Right lobe of liver (tissue), 6 donors: ENCODE measurements around the gene FAS. TPM values are rescaled to one million over a fixed set of nuclear protein-coding genes. Genes with fewer than 3 reads are reported as not detected.

Source experiments
- ATAC-seq, 4 donors: fragments of 200-7000 bp; cut with Tn5 transposase; one replicate each; pipeline ENCODE4 v1.9.1; 2020; ENCODE audit warnings: mild to moderate bottlenecking in 4 of 4, moderate library complexity in 4 of 4
- DNase-seq, 3 donors: peaks; one replicate each; pipeline ENCODE4 v3.0.0-alpha.2; 2020
- H3K27ac ChIP-seq, 3 donors: fragments of 200-600 bp; one replicate each; pipeline ENCODE4 v1.8.0; 2022
- H3K27me3 ChIP-seq, 2 donors: fragments of 200-600 bp; one replicate each; pipeline ENCODE4 v1.8.0; 2022
- H3K36me3 ChIP-seq, 4 donors: fragments of 200-600 bp; sonication (generic) in 1 of 4; one replicate each; pipeline versions ENCODE4 v1.5.1 to v1.8.0; 2017 to 2022; ENCODE audit warnings: control low read depth in 1 of 4
- H3K4me1 ChIP-seq, 4 donors: fragments of 200-600 bp; sonication (generic) in 1 of 4; one replicate each; pipeline versions ENCODE4 v1.5.1 to v1.8.0; 2017 to 2022; ENCODE audit warnings: control low read depth in 1 of 4
- H3K4me3 ChIP-seq, 3 donors: fragments of 200-600 bp; one replicate each; pipeline ENCODE4 v1.8.0; 2022
- H3K9me3 ChIP-seq, 4 donors: fragments of 200-600 bp; sonication (generic) in 1 of 4; one replicate each; pipeline versions ENCODE4 v1.5.1 to v1.8.0; 2017 to 2022; ENCODE audit warnings: control low read depth in 1 of 4
- CTCF ChIP-seq, 4 donors: fragments of 200-600 bp in 3 of 4; fragments of 450-650 bp in 1 of 4; IDR thresholded peaks; one replicate each; pipeline versions ENCODE4 v1.5.1 to v1.8.0; 2016 to 2022; ENCODE audit warnings: antibody characterized with exemption in 4 of 4, mild to moderate bottlenecking in 2 of 4
- POLR2A ChIP-seq: fragments of 450-650 bp; IDR thresholded peaks from one replicate; pipeline ENCODE4 v1.6.1; 2017; ENCODE audit warnings: antibody characterized with exemption, mild to moderate bottlenecking
- WGBS: methylation state at CpG from one replicate; pipeline ENCODE4 v1.1.6; 2018; ENCODE audit warnings: low coverage, low lambda C conversion rate; ENCODE audit not compliant: insufficient coverage; ENCODE audit errors: missing lambda C conversion rate; 5-methylcytosine and 5-hydroxymethylcytosine counted together
- intact Hi-C, 2 donors: fragments of 100-400 bp; cut with DNase I; formaldehyde crosslinking; loops; one replicate each; pipeline versions ENCODE4 v1.11.2 to v1.14.1; 2022
- long read RNA-seq: library from polyadenylated mRNA; unstranded; transcript quantifications from one replicate; pipeline ENCODE4 v2.0.0, GENCODE V29; 2019
- total RNA-seq, 6 experiments: library from RNA; depleted of rRNA in 2 of 6; stranded (reverse); fragments of >200 nt in 2 of 6; fragmentation: NEBNext Ultra II Directional in 3 of 6; extraction: Animal tissue kit (Norgen Biotek cat#: 25700) in 3 of 6; gene quantifications; one replicate each; pipeline versions ENCODE4 v1.1.0 to v1.2.4, GENCODE V29; 2016 to 2023
- donor health status: DM: no; HTN: yes; CAD: no.
- donor health status: DM: no; HTN: no; CAD: no.
- donor health status: DM: no; HTN: no; CAD: no.
- donor health status: DM: no; HTN: yes; CAD: no.
- donor health status: DM: no; HTN: yes; CAD: no.

The FAS gene
- 10 to 100 TPM in 5 of 6 experiments, 1 to 10 TPM in 1; 9.0 to 22.3 (median 18.9) TPM for total RNA-seq
- long read RNA-seq, partial matches to known transcripts = 0 of 2 reads
- long read RNA-seq, other reads (novel, unspliced or antisense) = 1 of 2 reads

GRCh38 chr10:88990384-88991160 lies at the start of gene FAS:
Gene FAS, plus strand, starts transcription at chr10:88990798. Its CDS starts 79 bp downstream, at chr10:88990877.
- H3K4me3 ChIP-seq = peak within 1 kb of the TSS; percentile 79 to 87 (median 80)
- no peaks in the 10 kb centered on the region for H3K9me3 ChIP-seq
- intact Hi-C loops = no loop called here
- TF ChIP-seq POLR2A (peak; percentile 78), CTCF (IDR thresholded peaks at IDR 0.05) (no peak)
- WGBS = no CpG with 5 or more reads among the region's 51 CpGs
- no peaks in the 10 kb centered on the region for H3K27me3 ChIP-seq
- ATAC-seq (peak; percentile 71 to 90 (median 84)), DNase-seq (peak; percentile 81 to 94 (median 94))
- peak within 1 kb of the TSS; percentile 94 to 99 (median 98) for H3K27ac ChIP-seq
- no peaks in the 10 kb centered on the region for H3K36me3 ChIP-seq
- H3K4me1 ChIP-seq = peaks cover 0 to 49% (median 11%) of the 10 kb centered on the region in 4 donors

GRCh38 chr10:88941026-88941425 lies 49.6 kb upstream of the FAS start:
- Histone ChIP-seq H3K4me1 (no peaks in the 10 kb centered on the region), H3K27me3 (no peaks in the 10 kb centered on the region), H3K27ac (no peak overlapping the region), H3K36me3 (peaks cover 0 to 8% (median 0%) of the 10 kb centered on the region in 4 donors), H3K9me3 (no peaks in the 10 kb centered on the region), H3K4me3 (no peak overlapping the region)
- TF ChIP-seq CTCF (IDR thresholded peaks at IDR 0.05) (no peak), POLR2A (no peak)
- intact Hi-C loops = no loop called here
- ATAC-seq (no peak), DNase-seq (no peak)
- 100% methylated on average over 1 of the region's 6 CpGs for WGBS

GRCh38 chr10:88943778-88944177 lies 46.8 kb upstream of the FAS start:
- ATAC-seq (no peak), DNase-seq (no peak)
- Histone ChIP-seq H3K27ac (no peak overlapping the region), H3K27me3 (no peaks in the 10 kb centered on the region), H3K9me3 (no peaks in the 10 kb centered on the region), H3K4me1 (peaks cover 0 to 9% (median 2%) of the 10 kb centered on the region in 4 donors), H3K36me3 (no peaks in the 10 kb centered on the region), H3K4me3 (no peak overlapping the region)
- TF ChIP-seq POLR2A (no peak), CTCF (IDR thresholded peaks at IDR 0.05) (no peak)
- intact Hi-C loops = no loop called here
- 89% methylated on average over 3 of the region's 3 CpGs for WGBS

GRCh38 chr10:88944813-88945212 lies 45.8 kb upstream of the FAS start:
- WGBS = 68% methylated on average over 3 of the region's 3 CpGs
- ATAC-seq (no peak), DNase-seq (no peak)
- H3K4me3 ChIP-seq = no peak overlapping the region
- no peaks in the 10 kb centered on the region for H3K27me3 ChIP-seq
- H3K27ac ChIP-seq = no peak overlapping the region
- H3K9me3 ChIP-seq = no peaks in the 10 kb centered on the region
- intact Hi-C loops = no loop called here
- TF ChIP-seq CTCF (IDR thresholded peaks at IDR 0.05) = no peak
- TF ChIP-seq POLR2A = no peak
- no peaks in the 10 kb centered on the region for H3K36me3 ChIP-seq
- H3K4me1 ChIP-seq = peaks cover 0 to 15% (median 5%) of the 10 kb centered on the region in 4 donors
